GM21786 (cell line): ENCODE measurements around the gene RNASEH2C.
"Not testable (repeated sequence)": the region's sequence is repeated elsewhere in the genome, so short reads cannot be mapped to it uniquely, and the experiment has no call there.

Experiments used
- ATAC-seq: cut with Tn5 transposase; IDR thresholded peaks from one replicate; pipeline ENCODE4 v1.9.1; 2021; ENCODE audit not compliant: unreplicated experiment

The RNASEH2C gene

GRCh38 chr11:65691847-65692246, 28.8 kb downstream of the RNASEH2C start:
- ATAC-seq = not testable (repeated sequence)

GRCh38 chr11:65685981-65686380, 34.6 kb downstream of the RNASEH2C start:
- ATAC-seq = no peak

GRCh38 chr11:65683480-65683879, 37.1 kb downstream of the RNASEH2C start:
- ATAC-seq = not testable (repeated sequence)

- ATAC-seq = no peak
Measured at GRCh38 chr11:65680192-65680743, 40.3 kb downstream of the RNASEH2C start.

- ATAC-seq = no peak
Measured at GRCh38 chr11:65672982-65673381, 47.6 kb downstream of the RNASEH2C start.

GRCh38 chr11:65672180-65672860, 48.3 kb downstream of the RNASEH2C start:
- ATAC-seq = no peak
